HG03378 (cell line): ENCODE data around the gene ZNF581.
A peak's percentile ranks its signal among the peaks of the same experiment; 100 is the strongest.

Experiments
- ATAC-seq: cut with Tn5 transposase; IDR thresholded peaks from one replicate; pipeline ENCODE4 v1.9.1; 2021; ENCODE audit warnings: mild to moderate bottlenecking, moderate library complexity; ENCODE audit not compliant: unreplicated experiment

The ZNF581 gene

GRCh38 chr19:55625004-55625326, 18.5 kb upstream of the ZNF581 start:
- ATAC-seq = no peak

DNA sequence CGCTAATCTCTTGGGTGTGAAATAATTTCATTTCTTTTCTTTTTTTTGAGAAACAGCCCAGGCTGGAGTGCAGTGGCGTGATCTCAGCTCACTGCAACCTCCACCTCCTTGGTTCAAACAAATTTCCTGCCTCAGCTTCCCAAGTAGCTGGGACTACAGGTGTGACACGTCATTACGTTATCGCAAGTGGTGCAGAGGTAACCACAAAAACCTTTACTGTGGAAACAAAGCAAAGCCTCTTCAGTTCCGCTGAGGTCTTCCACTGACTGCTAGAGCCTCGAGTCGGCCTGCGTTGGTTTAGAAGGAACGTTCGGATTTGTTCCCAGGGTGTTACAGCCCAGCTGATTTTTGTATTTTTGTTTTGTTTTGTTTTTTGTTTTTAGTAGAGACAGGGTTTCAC, 17.1 kb upstream of the ZNF581 start:
- no peak for ATAC-seq

- peak; percentile 42 for ATAC-seq
These were observed 11.0 kb upstream of the ZNF581 start for GRCh38 chr19:55632463-55632834.

- ATAC-seq = no peak
These were observed 9.6 kb upstream of the ZNF581 start for GRCh38 chr19:55633861-55634260.

- no peak for ATAC-seq
These were observed 8.1 kb upstream of the ZNF581 start for GRCh38 chr19:55635334-55635717.

DNA sequence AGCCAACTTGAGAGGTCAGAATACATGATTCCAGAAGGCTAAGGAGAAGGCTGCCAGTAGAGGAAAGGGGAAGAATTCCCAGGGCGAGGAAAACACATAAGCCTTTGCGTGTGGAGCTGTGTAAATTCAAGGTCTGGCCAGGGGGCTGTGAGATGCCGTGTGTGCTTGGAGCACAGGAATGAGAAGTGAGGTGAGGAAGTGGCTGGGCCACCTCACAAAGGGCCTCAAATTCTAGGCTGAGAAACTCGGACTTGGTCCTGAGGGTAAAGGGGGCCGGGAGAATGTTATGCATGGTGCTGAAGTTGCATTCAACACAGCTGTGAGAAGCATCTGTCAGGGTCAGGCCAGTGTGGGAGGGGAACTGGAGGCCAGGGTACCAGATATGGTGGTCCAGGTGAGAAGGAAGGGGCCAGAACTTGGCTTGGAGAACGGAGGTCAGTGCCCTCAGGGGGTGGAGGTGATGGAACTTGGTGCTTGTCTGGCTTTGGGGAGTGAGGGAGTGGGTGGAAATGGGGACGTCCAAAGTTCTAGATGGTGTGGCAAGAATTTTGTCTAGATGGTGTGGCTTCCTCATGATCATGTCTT, 7.5 kb upstream of the ZNF581 start:
- ATAC-seq = no peak

DNA sequence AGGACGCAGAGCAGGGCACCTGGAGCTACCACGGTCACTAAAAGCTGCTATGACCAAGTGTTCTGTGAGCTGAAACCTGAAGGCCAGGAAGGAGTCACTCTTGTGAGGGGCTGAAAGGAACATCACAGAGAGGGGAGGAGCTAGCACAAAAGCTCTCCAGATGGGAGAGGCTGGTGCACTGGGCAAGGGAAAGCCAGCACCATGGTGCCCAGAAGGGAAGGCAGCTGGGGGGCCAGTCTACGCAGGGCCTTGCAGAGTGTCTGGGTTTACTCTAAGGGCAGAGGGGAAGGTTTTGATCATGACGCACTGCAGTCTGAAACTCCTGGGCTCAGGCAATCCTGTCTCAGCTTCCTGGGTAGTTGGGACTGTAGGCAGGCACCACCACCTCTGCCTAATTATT, 6.7 kb upstream of the ZNF581 start:
- ATAC-seq = no peak

GRCh38 chr19:55637534-55637933, 5.9 kb upstream of the ZNF581 start:
- ATAC-seq = no peak

DNA sequence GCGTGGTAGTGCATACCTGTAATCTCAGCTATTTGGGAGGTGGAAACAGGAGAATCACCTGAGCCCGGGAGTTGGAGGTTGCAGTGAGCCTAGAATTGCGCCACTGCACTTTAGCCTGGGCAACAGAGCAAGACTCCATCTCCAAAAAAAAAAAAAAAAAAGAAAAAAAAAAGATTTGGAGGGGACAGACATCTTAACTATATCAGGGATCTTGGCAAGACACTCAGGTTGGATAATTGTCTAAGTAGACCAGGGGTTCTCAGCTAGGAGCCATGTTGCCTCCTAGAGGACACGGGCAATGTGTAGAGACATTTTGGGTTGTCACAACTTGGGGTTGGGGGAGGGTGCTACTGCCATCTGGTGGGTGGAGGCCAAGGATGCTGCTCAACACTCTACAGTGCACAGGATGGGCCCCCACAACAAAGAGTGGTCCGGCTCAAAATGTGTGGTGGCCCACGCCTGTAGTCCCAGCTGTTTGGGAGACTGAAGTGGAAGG, 4.5 kb upstream of the ZNF581 start:
- no peak for ATAC-seq

DNA sequence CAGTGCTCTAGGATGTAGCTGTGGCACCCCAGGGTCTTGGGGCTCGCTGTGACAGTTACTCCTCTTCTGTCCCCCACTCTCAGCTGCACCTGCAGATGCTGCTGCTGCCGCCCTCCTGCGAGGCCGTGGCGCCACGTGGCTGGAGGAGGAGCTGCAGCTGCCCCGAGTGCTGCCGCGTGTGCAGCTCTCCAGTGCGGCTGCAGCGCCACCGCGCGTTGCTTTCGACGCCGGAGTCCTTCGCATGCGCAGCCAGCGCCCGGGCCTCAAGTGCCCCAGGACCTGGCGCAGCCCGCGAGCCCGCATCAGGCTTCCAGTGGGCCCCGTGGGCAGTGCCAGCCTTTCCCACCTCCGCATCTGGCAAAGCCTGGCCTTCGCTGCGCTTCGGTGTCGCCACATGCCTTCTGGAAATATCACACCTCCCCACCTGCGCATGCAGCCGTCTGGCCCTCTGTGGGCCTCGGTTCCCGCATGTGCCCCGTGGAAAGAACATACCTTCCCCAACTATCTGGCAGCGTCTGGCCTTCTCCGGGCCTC, 3.3 kb upstream of the ZNF581 start:
- ATAC-seq = no peak

GRCh38 chr19:55640577-55641425, 2.6 kb upstream of the ZNF581 start, which contains the start of gene ZNF580:
Gene ZNF580, plus strand, starts transcription at chr19:55641002. Its CDS starts 1,507 bp downstream, at chr19:55642509.
- ATAC-seq = no peak

DNA sequence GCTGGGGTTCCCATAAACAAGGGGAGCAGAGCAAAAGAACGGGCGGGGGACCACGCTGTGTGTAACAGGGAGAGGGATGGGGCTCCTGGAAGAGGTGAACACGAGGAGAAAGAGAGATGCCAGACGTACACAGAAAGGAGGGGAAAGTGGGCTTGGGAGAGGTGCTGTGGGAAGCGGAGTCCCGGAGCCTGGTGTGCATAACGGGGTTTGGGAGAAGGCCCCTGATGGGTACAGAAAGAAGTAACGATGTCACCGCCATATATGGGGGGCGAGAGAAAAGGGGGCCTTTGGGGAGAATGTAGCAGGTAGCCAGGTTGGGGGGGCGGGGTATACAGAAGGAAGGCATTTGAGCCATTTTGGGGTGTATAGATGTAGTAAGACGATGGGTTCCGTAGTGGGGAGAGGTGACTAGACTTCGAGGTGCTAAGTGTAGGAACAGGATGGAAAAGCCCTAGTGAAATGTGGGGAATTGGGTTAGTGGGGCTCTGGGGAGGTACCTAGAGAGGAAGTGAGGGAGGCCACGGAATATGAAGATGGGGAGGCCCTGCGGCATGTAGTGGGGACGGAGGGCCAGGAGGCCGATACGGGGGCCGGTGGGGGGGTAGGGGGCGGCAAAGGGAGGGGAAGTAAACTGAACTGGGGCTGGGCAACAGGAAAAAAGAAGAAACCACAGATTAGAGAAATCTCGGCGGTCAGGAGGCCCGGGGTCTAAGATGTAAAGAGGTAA, 1.9 kb upstream of the ZNF581 start:
- no peak for ATAC-seq

DNA sequence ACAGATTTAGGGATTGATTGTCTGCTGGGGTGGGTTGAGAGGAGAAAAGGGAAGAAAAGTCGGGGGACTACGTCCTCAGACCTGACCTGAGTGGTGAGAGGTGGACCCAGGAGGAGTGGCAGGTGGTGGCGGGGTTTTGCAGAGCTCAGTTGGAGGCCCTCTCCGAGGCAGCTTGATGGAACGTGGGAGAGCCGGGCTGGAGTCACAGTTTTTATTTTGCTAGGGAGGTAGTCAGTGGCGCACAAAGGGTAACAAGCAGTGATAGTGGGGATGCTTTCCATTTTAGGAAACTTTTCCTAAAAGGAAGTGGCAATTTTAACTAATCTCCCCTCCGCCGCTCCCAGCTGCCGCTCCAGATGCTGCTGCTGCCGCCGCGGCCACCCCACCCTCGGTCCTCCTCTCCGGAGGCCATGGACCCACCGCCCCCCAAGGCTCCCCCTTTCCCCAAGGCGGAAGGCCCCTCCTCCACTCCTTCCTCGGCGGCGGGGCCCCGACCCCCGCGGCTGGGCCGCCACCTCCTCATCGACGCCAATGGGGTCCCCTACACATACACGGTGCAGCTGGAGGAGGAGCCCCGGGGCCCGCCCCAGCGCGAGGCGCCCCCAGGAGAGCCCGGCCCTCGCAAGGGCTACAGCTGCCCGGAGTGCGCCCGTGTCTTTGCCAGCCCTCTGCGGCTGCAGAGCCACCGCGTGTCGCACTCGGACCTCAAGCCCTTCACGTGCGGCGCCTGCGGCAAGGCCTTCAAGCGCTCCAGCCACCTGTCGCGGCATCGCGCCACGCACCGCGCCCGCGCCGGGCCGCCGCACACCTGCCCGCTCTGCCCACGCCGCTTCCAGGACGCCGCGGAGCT, 1.1 kb upstream of the ZNF581 start:
- ATAC-seq = peak; percentile 2

DNA sequence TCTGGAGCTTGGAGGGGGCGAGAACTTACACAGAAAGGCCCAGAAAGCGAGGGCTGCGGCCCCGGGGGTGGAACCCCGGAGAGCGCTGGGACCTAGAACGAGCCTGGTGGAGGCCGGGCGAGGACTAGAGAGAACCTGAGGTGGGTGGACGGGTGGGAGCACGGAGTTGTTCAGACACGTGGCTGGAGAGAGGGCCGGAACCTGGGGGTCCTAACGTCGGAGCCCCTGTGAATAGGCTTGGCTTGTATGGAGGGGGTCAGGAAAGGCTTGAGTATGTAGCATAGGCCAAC, 383 bp downstream of the ZNF581 start:
- ATAC-seq = no peak

- ATAC-seq = no peak
These were observed 863 bp downstream of the ZNF581 start for GRCh38 chr19:55644191-55644833.

GRCh38 chr19:55644842-55645511, 1.5 kb downstream of the ZNF581 start:
- no peak for ATAC-seq

DNA sequence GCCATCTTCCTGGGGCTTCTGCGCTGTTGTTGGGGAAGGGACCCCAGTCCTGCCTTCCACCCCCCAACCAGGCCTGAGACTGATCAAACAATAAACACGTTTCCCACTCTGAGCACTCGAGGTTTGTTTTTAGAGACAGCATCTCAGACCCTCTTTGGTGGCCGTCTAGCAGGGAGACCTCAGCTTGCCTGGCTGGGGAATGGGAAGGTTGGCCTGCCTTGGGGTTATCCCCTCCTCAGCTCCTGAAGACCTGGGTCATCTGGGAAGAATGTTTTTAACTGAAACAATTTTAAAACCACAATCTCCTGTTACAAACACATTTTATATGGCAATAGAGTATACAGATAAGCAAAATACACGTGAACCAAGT, 2.0 kb downstream of the ZNF581 start:
- ATAC-seq = no peak

DNA sequence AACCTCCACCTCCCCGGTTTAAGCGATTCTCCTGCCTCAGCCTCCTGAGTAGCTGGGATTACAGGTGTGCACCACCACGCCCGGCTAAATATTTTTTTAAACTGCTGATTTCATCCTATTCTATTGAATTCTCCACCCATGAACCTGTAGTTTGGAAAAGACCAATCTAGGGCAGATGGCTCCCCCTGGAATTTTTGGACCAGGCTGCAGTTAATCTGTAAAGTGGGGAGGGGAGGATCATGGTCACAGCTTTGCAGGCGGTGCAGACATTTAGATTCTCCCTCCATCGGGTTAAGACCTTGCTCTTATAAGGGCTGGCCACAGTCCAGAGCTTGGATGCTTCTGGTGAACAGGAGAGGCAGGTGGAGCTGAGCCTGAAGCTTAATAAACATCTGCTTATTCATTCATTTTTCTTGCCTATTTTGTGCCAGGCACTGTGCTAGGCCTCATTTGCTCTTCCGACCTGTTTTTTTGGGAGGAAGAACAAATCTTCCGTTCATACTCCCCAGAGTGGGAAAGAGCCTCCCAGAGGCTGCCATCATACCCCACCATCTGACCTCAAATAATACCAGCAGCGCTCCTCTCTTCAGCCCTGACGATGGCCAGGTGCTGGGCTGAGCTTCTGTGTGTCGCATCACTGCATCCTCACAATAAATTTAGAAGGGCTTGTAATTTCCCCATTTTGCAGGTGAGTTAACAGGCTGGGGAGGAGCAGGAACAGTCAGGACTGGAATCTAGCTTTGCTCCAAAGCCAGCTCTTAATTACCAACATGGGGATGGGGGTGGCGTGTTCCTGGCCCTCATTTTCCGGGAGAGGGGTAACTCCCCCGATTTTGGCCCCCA, 3.7 kb downstream of the ZNF581 start:
- no peak for ATAC-seq
